ENCODE results near the gene EVA1C. TPM values are rescaled to one million over a fixed set of nuclear protein-coding genes. Genes with fewer than 3 reads are reported as not detected.

EVA1C gene
- total RNA-seq, 2 experiments from 2014 or later: 11.1 to 12.7 TPM

GRCh38 chr21:32533053-32533452 is 120.5 kb downstream of the EVA1C start:
- no peak overlapping the region for H3K27ac Mint-ChIP-seq
- peaks cover 8% of the 10 kb centered on the region for H3K4me1 ChIP-seq (ENCODE audit: insufficient read depth, low read length)
- no peaks in the 10 kb centered on the region for H3K36me3 ChIP-seq (ENCODE audit: insufficient read depth, low read length)
- no peak overlapping the region for H3K4me3 Mint-ChIP-seq
- no peaks in the 10 kb centered on the region for H3K27me3 ChIP-seq (ENCODE audit: control insufficient read depth in 1 of 2, insufficient read depth in 2 of 2, low read length in 2 of 2)
- no peak for ATAC-seq (ENCODE audit: poor library complexity)
- ChIA-PET CTCF (no interaction called here), POLR2A (no interaction called here)
- no peaks in the 10 kb centered on the region for H3K9me3 ChIP-seq (ENCODE audit: control insufficient read depth in 1 of 2, insufficient read depth in 1 of 2, low read length in 2 of 2)
- H3K4me3 ChIP-seq (ENCODE audit: low read length): no peak overlapping the region
- TF ChIP-seq, protein P1, sequence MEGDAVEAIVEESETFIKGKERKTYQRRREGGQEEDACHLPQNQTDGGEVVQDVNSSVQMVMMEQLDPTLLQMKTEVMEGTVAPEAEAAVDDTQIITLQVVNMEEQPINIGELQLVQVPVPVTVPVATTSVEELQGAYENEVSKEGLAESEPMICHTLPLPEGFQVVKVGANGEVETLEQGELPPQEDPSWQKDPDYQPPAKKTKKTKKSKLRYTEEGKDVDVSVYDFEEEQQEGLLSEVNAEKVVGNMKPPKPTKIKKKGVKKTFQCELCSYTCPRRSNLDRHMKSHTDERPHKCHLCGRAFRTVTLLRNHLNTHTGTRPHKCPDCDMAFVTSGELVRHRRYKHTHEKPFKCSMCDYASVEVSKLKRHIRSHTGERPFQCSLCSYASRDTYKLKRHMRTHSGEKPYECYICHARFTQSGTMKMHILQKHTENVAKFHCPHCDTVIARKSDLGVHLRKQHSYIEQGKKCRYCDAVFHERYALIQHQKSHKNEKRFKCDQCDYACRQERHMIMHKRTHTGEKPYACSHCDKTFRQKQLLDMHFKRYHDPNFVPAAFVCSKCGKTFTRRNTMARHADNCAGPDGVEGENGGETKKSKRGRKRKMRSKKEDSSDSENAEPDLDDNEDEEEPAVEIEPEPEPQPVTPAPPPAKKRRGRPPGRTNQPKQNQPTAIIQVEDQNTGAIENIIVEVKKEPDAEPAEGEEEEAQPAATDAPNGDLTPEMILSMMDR (IDR thresholded peaks at IDR 0.05): no peak
- intact Hi-C loops (cut with DNase I, micrococcal nuclease): no loop called here
- peaks cover 12% of the 10 kb centered on the region for H3K4me1 Mint-ChIP-seq (ENCODE audit: low read depth)
- no peak for DNase-seq
- H3K27me3 Mint-ChIP-seq: no peaks in the 10 kb centered on the region
- H3K36me3 Mint-ChIP-seq (ENCODE audit: low read depth): no peaks in the 10 kb centered on the region
- no peak overlapping the region for H3K27ac ChIP-seq (ENCODE audit: low read depth in 1 of 2, low read length in 2 of 2)
- no peaks in the 10 kb centered on the region for H3K9me3 Mint-ChIP-seq

DNA sequence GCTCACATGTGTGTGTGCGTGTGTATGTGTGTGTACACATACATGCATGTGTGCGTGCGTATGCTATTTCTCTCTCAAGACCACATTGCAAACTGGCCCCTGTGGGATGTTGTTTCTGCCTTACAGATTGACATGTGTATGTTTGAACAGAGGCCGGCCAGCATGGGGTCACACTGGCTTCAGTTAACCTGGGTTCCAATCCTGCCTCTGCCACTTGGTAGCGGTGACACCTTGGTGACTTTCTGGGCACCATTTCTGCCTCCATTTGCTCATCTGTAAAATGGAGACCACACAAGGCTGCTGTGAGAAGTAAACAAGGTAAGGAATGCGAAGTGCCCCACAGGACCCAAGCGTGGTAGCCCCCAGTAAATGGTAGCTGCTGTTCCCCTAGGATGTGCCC is 121.1 kb downstream of the EVA1C start:
- TF ChIP-seq, protein P1 (IDR thresholded peaks at IDR 0.05): no peak
- no peaks in the 10 kb centered on the region for H3K36me3 Mint-ChIP-seq (ENCODE audit: low read depth)
- no peaks in the 10 kb centered on the region for H3K27me3 ChIP-seq (ENCODE audit: control insufficient read depth in 1 of 2, insufficient read depth in 2 of 2, low read length in 2 of 2)
- DNase-seq: no peak
- no peak for ATAC-seq (ENCODE audit: poor library complexity)
- H3K9me3 Mint-ChIP-seq: no peaks in the 10 kb centered on the region
- H3K4me3 Mint-ChIP-seq: no peak overlapping the region
- H3K36me3 ChIP-seq (ENCODE audit: insufficient read depth, low read length): no peaks in the 10 kb centered on the region
- H3K9me3 ChIP-seq (ENCODE audit: control insufficient read depth in 1 of 2, insufficient read depth in 1 of 2, low read length in 2 of 2): no peaks in the 10 kb centered on the region
- peaks cover 17% of the 10 kb centered on the region for H3K4me1 Mint-ChIP-seq (ENCODE audit: low read depth)
- no peak overlapping the region for H3K27ac ChIP-seq (ENCODE audit: low read depth in 1 of 2, low read length in 2 of 2)
- intact Hi-C loops (cut with DNase I, micrococcal nuclease): no loop called here
- H3K4me3 ChIP-seq (ENCODE audit: low read length): no peak overlapping the region
- no peak overlapping the region for H3K27ac Mint-ChIP-seq
- ChIA-PET CTCF (no interaction called here), POLR2A (no interaction called here)
- peaks cover 8% of the 10 kb centered on the region for H3K4me1 ChIP-seq (ENCODE audit: insufficient read depth, low read length)
- no peaks in the 10 kb centered on the region for H3K27me3 Mint-ChIP-seq

GRCh38 chr21:32534113-32534512 is 121.6 kb downstream of the EVA1C start:
- TF ChIP-seq, protein P1 (IDR thresholded peaks at IDR 0.05): no peak
- H3K9me3 ChIP-seq (ENCODE audit: control insufficient read depth in 1 of 2, insufficient read depth in 1 of 2, low read length in 2 of 2): no peaks in the 10 kb centered on the region
- Mint-ChIP-seq H3K9me3 (no peaks in the 10 kb centered on the region), H3K4me3 (no peak overlapping the region), H3K27ac (no peak overlapping the region), H3K27me3 (no peaks in the 10 kb centered on the region), H3K36me3 (ENCODE audit: low read depth) (no peaks in the 10 kb centered on the region), H3K4me1 (ENCODE audit: low read depth) (peaks cover 22% of the 10 kb centered on the region)
- DNase-seq (no peak), ATAC-seq (ENCODE audit: poor library complexity) (no peak)
- peaks cover 8% of the 10 kb centered on the region for H3K4me1 ChIP-seq (ENCODE audit: insufficient read depth, low read length)
- POLR2A ChIA-PET: no interaction called here
- intact Hi-C loops (cut with DNase I, micrococcal nuclease): no loop called here
- H3K36me3 ChIP-seq (ENCODE audit: insufficient read depth, low read length): no peaks in the 10 kb centered on the region
- no peak overlapping the region for H3K27ac ChIP-seq (ENCODE audit: low read depth in 1 of 2, low read length in 2 of 2)
- no peaks in the 10 kb centered on the region for H3K27me3 ChIP-seq (ENCODE audit: control insufficient read depth in 1 of 2, insufficient read depth in 2 of 2, low read length in 2 of 2)
- no peak overlapping the region for H3K4me3 ChIP-seq (ENCODE audit: low read length)
- CTCF ChIA-PET: no interaction called here
